NCI-H2196 (cell line): ENCODE results near the gene PPARD.

Experiments
- DNase-seq: peaks from one replicate; lab custom pipeline; 2025; ENCODE audit not compliant: unreplicated experiment; lab: John Stamatoyannopoulos, UW

Gene PPARD

DNA sequence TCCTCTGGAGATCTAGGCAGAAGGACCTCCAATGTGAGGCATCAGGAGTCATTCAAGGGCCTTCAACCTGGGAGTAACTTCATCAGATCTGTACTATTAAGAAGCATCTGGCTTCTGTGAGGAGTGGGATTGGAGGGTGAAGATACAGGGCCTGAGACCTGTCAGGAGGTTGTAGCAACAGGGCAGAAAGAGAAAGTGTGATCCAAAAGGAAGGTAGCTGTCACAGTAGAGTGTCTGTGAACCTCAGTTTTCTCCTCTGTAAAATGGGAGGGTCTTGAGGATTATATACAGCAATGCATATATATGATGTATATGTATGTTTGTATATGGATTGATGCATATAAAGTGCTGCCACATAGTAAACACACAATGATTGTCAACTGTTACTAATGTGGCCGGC, 123.3 kb downstream of the PPARD start:
- DNase-seq = no peak

DNA sequence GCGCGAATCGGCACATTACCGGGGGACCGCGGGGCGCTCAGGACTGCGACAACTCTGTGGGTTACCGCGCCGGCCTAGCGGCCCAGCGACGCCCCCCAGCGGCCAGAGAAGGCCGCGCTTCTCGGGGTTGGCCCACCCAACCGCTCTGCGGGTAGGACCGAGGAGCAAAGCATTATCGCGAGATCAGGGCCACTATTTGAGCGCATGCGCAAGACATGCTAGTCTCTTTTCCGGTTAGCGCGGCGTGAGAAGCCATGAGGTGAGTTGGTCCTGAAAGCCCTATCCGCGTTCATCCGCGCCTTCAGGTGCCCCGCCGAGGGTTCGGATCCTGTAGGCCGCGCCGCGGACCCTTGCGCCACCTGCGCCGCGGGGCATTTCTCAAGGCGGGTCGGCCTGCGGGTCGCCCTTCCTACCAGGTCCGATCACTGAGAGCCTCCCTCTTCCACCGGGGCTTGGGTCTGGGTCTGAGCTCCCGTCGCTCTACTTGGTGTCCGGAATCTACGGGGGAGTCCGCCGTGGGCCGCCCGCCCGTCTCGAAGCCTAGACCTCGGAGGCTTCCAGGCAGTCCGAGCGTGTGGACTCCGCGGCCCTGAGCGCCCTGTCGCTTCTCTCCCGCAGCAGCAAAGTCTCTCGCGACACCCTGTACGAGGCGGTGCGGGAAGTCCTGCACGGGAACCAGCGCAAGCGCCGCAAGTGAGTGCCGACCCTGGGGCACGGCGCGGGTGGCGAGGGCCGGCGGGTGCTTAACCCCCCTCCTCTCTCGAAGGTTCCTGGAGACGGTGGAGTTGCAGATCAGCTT, 126.0 kb downstream of the PPARD start, which contains the start of gene RPL10A:
RPL10A (plus strand) TSS at position 221 of the 799 bp plus-strand sequence; CDS start at position 255, 34 bp downstream.
- peak; percentile 97 for DNase-seq

DNA sequence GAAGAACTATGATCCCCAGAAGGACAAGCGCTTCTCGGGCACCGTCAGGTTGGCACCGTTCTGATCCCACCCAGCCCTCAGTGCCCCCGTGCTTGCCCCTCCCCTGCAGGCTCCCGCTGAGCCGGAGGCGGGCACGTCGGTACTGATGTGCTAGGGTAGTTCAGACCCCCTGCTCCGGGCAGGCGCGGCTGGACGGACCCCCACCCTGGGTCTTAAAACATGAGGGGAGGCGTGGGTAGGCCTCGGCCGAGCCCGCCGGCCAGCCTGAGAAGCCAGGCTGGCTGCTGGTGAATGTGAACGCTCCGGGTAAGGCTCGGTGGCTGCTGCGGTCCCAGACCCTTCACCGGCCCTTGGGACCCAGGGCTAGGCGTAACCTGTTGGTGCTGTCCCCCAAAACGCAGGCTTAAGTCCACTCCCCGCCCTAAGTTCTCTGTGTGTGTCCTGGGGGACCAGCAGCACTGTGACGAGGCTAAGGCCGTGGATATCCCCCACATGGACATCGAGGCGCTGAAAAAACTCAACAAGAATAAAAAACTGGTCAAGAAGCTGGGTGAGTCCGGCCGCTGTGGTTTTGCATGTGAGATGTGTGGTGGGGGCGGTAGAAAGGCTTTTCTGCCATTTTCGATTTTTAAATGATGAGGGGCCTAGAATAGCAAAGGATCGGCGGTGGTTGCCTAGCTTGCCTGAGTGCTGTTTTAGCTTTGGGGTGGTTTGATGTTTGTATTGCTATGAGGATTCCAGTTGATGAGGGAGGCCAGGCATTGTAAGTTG, 126.8 kb downstream of the PPARD start:
- DNase-seq = no peak

DNA sequence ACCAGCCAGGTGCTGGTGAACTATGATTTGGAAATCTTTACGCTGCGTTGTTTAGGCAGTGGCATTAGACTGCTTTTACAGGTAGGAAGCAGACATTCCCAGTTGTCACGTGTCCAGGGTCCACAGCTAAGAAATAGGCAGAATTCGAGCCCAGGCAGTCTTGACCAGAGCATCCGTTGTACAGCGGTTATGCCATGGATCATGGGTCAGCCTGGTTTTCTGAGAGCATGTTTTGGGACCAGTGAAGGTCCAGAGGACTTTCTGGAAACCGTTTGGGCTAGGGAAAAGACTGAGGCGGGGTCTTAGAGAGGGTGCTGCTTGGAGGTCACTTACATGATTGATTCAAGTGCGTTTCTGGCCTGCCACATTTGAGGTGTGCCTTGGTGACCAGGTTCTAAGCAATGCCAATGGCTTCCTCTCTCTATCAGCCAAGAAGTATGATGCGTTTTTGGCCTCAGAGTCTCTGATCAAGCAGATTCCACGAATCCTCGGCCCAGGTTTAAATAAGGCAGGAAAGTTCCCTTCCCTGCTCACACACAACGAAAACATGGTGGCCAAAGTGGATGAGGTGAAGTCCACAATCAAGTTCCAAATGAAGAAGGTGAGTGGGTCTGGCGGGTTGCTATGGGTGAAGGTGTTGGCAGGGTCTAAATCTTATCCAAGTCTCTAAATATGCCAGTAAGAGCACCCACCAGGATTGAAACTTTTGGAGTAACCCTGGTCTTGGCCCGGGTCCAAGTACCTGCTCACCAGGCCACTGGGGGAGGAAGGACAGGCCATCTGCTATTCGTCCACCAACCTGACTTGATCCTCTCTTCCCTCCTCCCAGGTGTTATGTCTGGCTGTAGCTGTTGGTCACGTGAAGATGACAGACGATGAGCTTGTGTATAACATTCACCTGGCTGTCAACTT, 127.6 kb downstream of the PPARD start:
- DNase-seq = peak; percentile 16

DNA sequence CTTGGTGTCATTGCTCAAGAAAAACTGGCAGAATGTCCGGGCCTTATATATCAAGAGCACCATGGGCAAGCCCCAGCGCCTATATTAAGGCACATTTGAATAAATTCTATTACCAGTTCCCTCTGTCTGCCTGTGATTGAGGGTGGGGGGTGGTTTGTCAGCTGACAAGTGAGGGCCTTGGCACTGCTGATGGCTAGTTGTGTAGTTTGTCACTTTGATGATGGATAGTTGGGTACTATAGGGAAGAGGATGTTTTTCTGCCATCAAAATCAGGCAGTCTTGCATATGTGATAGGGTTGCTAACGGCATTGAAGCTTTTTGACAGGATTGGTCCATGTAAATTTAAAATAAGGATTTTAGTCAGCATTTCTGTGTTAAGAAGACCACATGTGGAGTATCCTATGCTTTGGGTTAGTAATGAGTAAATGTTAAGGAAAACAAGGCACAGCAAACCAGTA, 128.3 kb downstream of the PPARD start:
- no peak for DNase-seq

DNA sequence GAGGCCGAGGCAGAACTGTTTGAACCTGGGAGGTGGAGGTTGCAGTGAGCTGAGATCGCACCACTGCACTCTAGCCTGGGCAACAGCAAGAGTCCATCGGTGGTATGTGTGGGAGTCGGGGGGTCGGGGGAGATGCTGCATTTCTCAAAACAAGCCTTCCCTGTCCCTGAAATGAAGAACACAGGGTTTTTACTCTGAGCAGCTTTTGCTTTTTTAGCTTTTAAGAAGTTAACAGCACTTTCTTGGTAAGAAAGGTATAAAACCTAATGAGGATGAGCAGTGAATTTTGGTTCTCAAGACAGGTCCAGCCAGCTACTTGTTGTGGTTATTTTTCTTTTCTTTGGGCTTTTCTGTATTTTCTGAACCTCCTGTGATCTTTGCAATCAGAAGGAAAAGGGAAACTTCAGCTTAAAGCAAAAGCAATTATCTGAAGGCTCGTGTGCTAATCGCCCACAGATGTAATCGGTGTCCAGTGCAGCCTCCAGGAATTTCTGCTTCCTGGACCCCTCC, 129.5 kb downstream of the PPARD start:
- DNase-seq = no peak

DNA sequence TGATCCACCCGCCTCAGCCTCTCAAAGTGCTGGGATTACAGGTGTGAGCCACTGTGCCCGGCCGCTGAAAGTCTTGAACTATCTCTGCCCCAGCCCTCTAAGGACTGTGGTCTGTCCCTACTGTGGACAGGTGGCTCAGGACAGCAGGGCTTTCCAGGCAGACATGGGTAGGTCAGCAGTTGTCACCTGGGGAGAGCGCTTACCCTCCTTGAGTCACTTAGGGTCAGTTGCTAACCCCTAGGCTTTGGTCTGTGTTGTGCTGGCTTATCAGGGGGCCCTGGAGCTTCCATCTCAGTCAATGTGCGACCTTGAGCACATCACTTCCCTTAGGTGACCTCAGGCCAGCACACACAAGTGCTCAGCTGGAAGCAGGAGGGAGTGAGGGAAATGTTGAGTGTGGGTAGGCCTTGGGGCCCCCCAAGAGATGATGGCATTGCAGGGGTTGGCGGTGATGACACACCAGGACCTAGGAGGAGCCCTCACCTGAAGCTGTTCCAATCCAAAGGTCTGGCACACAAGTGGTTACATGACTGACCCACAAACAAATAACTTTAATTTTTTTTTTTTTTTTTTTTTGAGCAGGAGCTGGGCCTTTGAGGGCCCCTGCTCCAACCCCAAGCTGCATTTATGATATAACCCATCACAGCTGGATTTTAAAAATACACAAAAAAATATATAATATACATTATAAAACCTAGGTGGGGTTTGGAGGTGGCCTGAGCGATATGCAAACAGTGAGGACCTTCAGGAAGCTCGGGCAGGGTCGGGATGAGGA, 130.9 kb downstream of the PPARD start:
- DNase-seq = no peak

DNA sequence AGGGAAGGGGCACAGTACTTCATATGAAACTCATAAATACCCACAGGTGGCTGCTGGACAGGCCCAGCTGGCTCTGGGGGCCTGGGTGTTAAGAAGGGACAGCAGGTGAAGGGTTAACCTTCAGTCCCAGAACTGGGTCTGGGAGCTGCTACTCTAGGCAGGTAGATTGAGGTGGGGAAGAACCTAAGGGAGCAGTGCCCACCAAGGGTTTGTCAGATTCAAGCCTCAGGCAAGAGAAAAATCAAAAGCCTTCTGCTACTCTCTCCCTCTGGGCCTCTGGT, 131.4 kb downstream of the PPARD start:
- no peak for DNase-seq

DNA sequence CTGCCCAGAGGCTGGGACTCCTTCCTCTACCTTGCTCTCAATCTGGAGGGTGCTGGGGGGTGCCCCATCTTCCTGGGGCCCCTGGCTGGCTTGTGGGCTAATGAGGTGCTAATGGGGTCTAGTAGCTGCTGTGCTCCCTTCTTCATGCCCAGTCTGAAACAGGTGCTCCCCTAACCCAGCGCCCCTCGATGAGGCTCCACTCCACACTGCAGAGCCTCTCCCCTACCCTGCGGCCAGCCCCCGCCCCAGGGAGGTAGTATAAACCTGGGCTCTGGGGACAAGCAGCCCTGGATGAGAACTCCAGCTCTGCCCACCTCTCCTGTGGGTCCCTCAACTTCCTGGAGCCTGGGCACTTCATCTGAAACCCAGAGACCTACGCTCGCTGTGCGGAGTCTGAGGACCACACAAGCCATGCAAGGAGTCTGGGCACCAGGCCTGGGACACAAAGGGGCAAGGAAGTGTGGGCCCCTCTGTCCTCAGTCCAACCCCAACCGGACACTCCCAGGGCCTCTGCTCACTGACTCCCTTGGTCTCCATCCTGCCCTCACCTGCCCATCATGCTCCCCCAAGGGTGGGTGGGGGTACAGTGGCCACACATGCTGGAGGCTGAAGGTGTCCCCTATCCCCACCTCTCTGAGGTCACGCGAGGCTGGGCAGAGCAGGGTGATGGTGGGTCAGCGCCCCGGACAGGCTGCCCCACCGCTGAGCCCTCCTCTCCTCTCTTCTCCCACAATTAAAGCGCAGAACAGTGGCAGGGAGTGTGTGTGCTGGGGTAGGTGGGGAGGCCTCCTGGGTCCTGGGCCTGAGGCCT, 132.0 kb downstream of the PPARD start:
- no peak for DNase-seq

DNA sequence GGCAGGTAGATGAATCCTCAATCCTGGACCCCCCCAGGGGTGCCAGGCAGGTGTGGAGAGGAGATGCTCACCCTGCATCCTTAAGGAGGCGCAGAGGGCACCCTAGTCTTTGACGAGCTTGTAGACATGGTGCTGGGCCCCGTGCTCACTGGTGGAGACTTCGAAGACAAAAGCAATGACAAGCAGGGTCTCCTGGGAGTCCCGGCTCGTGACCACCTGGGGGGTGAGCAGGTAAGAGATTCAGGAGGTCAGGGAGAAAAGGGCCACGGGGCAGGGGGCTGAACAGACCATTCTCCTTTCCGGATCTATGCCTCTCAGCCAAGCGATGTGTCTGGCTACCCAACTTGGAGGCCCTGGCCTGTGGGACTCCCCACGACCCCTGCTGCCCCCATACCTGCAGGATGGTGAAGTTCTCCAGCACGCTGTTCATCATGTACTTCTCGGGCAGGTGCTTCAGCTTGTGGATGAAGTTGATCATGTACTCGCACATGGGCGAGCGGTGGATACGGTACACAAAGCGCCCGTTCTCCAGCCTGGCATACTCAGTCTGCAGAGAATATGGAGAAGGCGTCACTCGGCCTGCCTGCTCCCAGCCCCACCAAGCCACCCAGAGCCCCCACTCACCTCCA, 132.7 kb downstream of the PPARD start:
- no peak for DNase-seq

DNA sequence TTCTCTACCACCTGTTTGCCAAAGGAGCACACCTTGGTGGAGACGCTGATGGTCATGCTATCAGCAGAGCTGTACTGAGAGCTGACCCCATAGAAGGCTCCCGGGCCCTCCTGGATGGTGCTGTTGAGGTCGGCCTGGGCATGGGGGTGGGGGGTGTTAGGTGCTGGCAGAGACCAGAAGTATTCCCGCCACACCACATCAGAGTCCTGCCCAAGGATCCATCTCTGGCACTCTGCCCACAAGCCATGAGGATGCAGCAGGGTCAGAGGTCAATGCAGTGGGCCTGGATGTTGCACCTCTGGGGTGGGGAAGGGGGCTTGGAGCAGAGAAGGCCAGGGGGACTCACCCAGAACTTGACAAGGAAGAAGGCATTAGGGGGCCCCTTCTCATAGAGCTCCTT, 133.2 kb downstream of the PPARD start:
- DNase-seq = no peak

DNA sequence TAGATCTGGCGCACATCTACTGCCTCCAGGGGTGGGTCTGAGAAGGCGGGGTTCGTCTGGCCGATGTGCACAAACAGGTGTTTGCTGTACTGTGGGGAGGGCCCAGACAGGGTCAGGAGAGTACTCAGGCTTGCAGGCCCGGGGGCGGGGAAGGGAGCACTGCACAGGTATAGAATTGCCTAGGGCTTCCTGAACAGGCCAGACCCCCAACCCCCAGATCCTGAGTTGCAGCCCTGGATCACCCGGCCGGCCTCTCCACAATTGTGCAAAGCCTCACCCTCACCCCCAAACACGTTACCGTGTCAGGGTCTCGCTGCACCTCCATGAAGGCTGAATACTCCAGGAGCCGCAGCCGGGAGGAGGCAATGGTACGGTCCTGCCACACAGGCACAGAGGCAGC, 133.6 kb downstream of the PPARD start:
- DNase-seq = no peak

DNA sequence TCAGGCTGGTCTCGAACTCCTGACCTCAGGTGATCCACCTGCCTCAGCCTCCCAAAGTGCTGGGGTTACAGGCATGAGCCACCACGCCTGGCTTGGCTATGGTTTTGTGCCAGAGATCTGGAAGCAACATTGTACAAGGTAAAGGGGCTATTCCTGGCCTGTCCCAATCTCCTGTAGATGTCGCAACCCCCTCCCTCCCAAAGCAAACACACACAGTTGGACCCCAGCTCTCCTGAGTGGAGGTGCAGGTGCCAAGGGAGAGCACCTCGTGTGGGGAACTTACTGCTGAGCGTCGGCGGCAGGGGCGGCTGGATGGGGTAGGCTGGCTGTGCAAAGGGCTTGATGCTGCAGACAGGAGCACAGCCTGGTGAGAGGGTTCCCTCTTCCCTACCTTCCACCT, 134.7 kb downstream of the PPARD start:
- DNase-seq = no peak
